Esophagus squamous epithelium (tissue), 5 donors: ENCODE results near the gene OPN3. TPM values are rescaled to one million over a fixed set of nuclear protein-coding genes. Genes with fewer than 3 reads are reported as not detected.

ENCODE experiments used
- DNase-seq: peaks from one replicate; lab custom pipeline; 2025; lab: John Stamatoyannopoulos, UW
- H3K27ac ChIP-seq, 4 donors: fragments of 200-600 bp; sonication (generic); one replicate each; pipeline ENCODE4 v1.5.1; 2016 to 2019; ENCODE audit warnings: mild to moderate bottlenecking in 1 of 4
- H3K27me3 ChIP-seq, 4 donors: fragments of 200-600 bp; sonication (generic); 1 replicate in 3 of 4; 2 replicates in 1 of 4; pipeline versions ENCODE4 v1.5.1 to v1.6.0; 2017 to 2021; ENCODE audit warnings: antibody characterized with exemption in 1 of 4
- H3K36me3 ChIP-seq, 3 donors: fragments of 200-600 bp; sonication (generic); one replicate each; pipeline ENCODE4 v1.5.1; 2016 to 2019
- H3K4me1 ChIP-seq, 3 donors: fragments of 200-600 bp; sonication (generic); one replicate each; pipeline ENCODE4 v1.5.1; 2017 to 2019
- H3K4me3 ChIP-seq, 4 donors: fragments of 200-600 bp; sonication (generic); 1 replicate in 3 of 4; 2 replicates in 1 of 4; pipeline ENCODE4 v1.5.1; 2016 to 2019; ENCODE audit warnings: mild to moderate bottlenecking in 2 of 4, moderate library complexity in 1 of 4
- H3K9me3 ChIP-seq, 3 donors: fragments of 200-600 bp; sonication (generic); one replicate each; pipeline ENCODE4 v1.5.1; 2016 to 2019
- CTCF ChIP-seq, 6 experiments: fragments of 450-650 bp in 4 of 6; fragments of 200-600 bp in 2 of 6; sonication (generic) in 2 of 6; IDR thresholded peaks; one replicate each; pipeline ENCODE4 v1.5.1; 2016 to 2019; ENCODE audit warnings: antibody characterized with exemption in 6 of 6, mild to moderate bottlenecking in 4 of 6, moderate library complexity in 4 of 6
- POLR2A ChIP-seq, 4 donors: fragments of 450-650 bp; IDR thresholded peaks; one replicate each; pipeline ENCODE4 v1.6.1; 2017; ENCODE audit warnings: antibody characterized with exemption in 4 of 4, mild to moderate bottlenecking in 4 of 4, moderate library complexity in 3 of 4
- WGBS, 2 donors: methylation state at CpG; one replicate each; pipeline ENCODE4 v1.1.5; 2018; 5-methylcytosine and 5-hydroxymethylcytosine counted together
- intact Hi-C: fragments of 100-400 bp; cut with DNase I; formaldehyde crosslinking; loops from one replicate; pipeline ENCODE4 v1.15.0; 2022
- total RNA-seq, 4 donors: library from RNA; depleted of rRNA; stranded (reverse); fragments of >200 nt; gene quantifications; one replicate each; pipeline ENCODE4 v1.1.0, GENCODE V29; 2016
- donor health status: DM: yes; HTN: yes; CAD: no.

The OPN3 gene
- total RNA-seq, 4 donors from 2014 or later, result 16.9 to 23.8 (median 21.9) TPM

- Histone ChIP-seq H3K27ac (no peak overlapping the region), H3K36me3 (no peaks in the 10 kb centered on the region), H3K4me1 (no peaks in the 10 kb centered on the region), H3K9me3 (peaks cover 0 to 6% (median 0%) of the 10 kb centered on the region in 3 donors), H3K27me3 (no peaks in the 10 kb centered on the region), H3K4me3 (no peak overlapping the region)
- TF ChIP-seq POLR2A (IDR thresholded peaks at IDR 0.05) (no peak), CTCF (IDR thresholded peaks at IDR 0.05) (no peak)
- no peak for DNase-seq
- intact Hi-C loops, result no loop called here
Observed at GRCh38 chr1:241574154-241574553, 66.0 kb downstream of the OPN3 start.

GRCh38 chr1:241569848-241570247 lies 70.3 kb downstream of the OPN3 start:
- intact Hi-C loops, result no loop called here
- Histone ChIP-seq H3K27ac (no peak overlapping the region), H3K36me3 (no peaks in the 10 kb centered on the region), H3K4me3 (no peak overlapping the region), H3K27me3 (no peaks in the 10 kb centered on the region), H3K4me1 (no peaks in the 10 kb centered on the region), H3K9me3 (no peaks in the 10 kb centered on the region)
- 91 to 92% methylated on average over 2 of the region's 2 CpGs for WGBS, 2 donors
- no peak for DNase-seq
- TF ChIP-seq CTCF (IDR thresholded peaks at IDR 0.05) (no peak), POLR2A (IDR thresholded peaks at IDR 0.05) (no peak)

GRCh38 chr1:241560849-241561187 lies 79.4 kb downstream of the OPN3 start:
- WGBS, 2 donors, result 88 to 91% methylated on average over 3 of the region's 3 CpGs
- intact Hi-C loops, result no loop called here
- no peaks in the 10 kb centered on the region for H3K27me3 ChIP-seq
- TF ChIP-seq CTCF (IDR thresholded peaks at IDR 0.05), result no peak
- no peak for TF ChIP-seq POLR2A (IDR thresholded peaks at IDR 0.05)
- H3K4me1 ChIP-seq, result peaks cover 0 to 14% (median 0%) of the 10 kb centered on the region in 3 donors
- no peaks in the 10 kb centered on the region for H3K36me3 ChIP-seq
- no peak for DNase-seq
- no peak overlapping the region for H3K27ac ChIP-seq
- no peak overlapping the region for H3K4me3 ChIP-seq
- no peaks in the 10 kb centered on the region for H3K9me3 ChIP-seq

GRCh38 chr1:241560146-241560848 lies 79.9 kb downstream of the OPN3 start:
- DNase-seq, result no peak
- Histone ChIP-seq H3K4me3 (no peak overlapping the region), H3K4me1 (peaks cover 0 to 14% (median 0%) of the 10 kb centered on the region in 3 donors), H3K36me3 (no peaks in the 10 kb centered on the region), H3K9me3 (no peaks in the 10 kb centered on the region), H3K27me3 (no peaks in the 10 kb centered on the region), H3K27ac (no peak overlapping the region)
- intact Hi-C loops, result no loop called here
- 81 to 83% methylated on average over 4 of the region's 4 CpGs for WGBS, 2 donors
- TF ChIP-seq CTCF (IDR thresholded peaks at IDR 0.05) (no peak), POLR2A (IDR thresholded peaks at IDR 0.05) (no peak)

DNA sequence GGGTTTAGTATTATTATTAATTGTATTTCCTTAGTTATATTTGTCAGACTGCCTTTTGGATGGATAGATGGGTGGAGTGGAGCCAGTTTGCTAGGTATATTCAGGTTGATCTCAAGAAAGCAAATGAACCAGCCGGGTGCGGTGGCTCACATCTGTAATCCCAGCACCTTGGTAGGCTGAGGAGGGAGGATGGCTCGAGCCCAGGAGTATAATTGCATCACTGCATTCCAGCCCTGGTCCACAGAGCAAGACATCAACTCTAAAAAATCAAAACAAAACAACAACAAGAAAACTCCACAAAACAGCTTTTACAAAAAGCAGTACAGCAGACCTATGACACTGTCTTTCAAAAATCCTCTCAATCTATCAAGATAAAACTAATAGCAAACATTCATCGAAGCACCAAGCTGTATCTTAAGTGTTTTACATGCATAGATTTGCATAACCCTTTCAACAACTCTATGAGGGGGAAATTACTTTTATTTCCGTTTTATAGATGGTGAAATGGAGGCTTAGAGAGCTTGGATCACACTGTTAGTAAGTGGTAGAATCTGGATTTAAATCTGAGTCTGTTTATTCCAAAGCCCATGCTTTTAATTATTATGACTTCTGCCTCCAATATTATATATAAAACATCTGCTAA lies 82.5 kb downstream of the OPN3 start:
- intact Hi-C loops, result no loop called here
- no peaks in the 10 kb centered on the region for H3K27me3 ChIP-seq
- no peaks in the 10 kb centered on the region for H3K36me3 ChIP-seq
- no peak for DNase-seq
- no peak for TF ChIP-seq POLR2A (IDR thresholded peaks at IDR 0.05)
- no peak for TF ChIP-seq CTCF (IDR thresholded peaks at IDR 0.05)
- 65 to 71% methylated on average over 5 of the region's 5 CpGs for WGBS, 2 donors
- H3K4me3 ChIP-seq, result no peak overlapping the region
- H3K4me1 ChIP-seq, result peaks cover 0 to 14% (median 0%) of the 10 kb centered on the region in 3 donors
- no peaks in the 10 kb centered on the region for H3K9me3 ChIP-seq
- no peak overlapping the region for H3K27ac ChIP-seq
